EH (cell line): ENCODE measurements around the gene GNAO1.

Source experiments
- DNase-seq: peaks from one replicate; pipeline ENCODE4 v3.0.0-alpha.2; 2015; ENCODE audit warnings: low read depth

The GNAO1 gene

DNA sequence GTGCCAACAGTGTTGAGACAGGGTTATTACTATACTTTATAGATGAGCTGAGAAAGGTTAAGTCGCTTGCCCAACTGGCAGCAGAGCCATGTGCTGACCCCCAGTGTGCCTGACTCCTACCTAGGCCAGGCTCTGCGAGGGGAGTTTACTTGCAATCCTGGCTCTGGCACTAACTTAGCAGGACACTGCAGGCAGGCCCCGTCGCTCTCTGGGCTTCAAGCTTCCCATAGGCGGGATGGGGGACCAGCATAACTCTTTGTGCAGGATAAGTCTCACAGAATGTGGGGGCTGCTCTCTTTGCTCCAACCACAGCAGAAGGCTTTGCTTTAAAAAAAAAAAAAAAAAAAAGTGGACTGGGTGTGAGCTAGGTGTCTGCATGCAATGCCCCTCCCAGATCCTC is 102.7 kb downstream of the GNAO1 start:
- no peak for DNase-seq

- peak; percentile 88 for DNase-seq
Observed at GRCh38 chr16:56294579-56294978, 103.3 kb downstream of the GNAO1 start.

DNA sequence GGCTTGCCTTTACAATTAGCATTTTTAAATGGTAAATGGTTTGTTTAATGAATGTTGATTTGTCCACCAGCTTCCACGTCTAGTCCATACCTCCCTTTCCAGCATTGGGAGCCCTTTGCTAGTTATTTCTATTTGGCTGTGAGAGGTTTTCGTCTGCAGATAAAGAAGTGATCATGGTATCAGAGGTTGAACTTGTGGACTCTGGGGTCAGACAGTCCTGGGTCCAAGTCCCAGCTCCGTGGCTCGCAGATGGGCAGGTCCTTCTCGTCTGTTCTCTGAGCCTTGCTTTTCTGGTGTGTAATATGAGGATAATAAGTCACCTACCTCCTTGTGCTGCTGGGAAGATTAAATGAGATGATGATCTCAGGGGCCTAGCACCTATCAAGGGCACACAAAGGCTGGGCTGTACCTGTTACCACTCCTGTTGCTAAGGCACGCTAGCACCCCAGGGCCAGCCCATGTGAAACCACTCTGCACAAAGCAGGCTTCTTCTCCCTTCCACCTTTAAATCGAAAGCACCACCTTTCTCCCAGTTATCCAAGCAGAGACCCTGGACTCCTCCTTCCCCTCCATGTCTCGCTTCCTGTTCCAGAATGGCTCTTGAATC is 103.9 kb downstream of the GNAO1 start:
- DNase-seq, result no peak

GRCh38 chr16:56295739-56296527 is 104.6 kb downstream of the GNAO1 start:
- no peak for DNase-seq

- DNase-seq, result no peak
Observed at GRCh38 chr16:56297684-56298083, 106.4 kb downstream of the GNAO1 start.

GRCh38 chr16:56298116-56298515 is 106.8 kb downstream of the GNAO1 start:
- no peak for DNase-seq

GRCh38 chr16:56298948-56299596 is 107.8 kb downstream of the GNAO1 start:
- no peak for DNase-seq

GRCh38 chr16:56300242-56300623 is 108.9 kb downstream of the GNAO1 start:
- DNase-seq, result peak; percentile 55

DNA sequence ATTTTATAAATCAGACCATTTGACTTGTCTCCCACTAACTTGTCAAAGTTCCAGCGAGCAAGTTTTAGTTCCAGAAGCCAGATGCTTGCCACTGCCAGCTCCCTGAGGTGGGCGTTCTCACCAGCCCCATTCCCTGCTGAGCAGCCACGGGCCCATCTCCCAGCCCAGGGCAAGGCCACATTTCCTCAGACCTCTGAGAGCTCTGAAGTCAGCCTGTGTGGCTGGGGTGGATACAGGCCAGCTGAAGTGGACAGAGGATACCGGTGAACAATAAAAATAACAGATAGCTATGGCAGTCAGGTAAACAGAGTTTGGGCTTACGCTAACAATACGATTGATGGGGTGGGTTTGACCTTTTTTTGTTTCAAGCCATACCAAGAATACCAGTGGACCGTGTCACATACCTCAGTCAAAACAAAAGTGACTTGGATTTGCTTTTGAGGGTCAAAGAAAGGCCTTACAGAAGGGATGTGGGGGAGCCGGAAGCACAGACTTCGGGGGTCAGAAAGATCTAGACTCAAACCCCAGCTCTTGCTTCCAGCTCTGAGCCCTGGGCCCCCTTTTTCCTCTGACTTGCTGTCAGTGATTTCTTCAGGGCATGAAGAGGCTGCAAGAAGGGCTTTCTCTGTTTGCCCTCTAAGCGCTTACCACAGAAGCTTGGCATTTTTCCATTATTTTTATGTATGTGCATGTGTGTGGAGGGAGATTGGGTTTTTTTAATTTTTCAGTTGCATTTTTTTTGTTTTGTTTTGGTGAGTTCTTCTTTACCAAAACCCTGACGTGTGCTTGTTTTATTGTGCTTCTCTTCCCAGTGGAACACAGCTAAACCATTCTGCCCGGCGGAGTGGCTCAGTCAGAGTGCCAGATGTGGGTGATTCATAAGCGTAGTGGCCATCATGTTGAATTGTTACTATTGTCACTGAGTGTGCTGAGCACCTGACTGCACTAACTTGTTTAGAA is 109.9 kb downstream of the GNAO1 start:
- peak; percentile 78 for DNase-seq

- DNase-seq, result no peak
Observed at GRCh38 chr16:56302506-56302905, 111.2 kb downstream of the GNAO1 start.

DNA sequence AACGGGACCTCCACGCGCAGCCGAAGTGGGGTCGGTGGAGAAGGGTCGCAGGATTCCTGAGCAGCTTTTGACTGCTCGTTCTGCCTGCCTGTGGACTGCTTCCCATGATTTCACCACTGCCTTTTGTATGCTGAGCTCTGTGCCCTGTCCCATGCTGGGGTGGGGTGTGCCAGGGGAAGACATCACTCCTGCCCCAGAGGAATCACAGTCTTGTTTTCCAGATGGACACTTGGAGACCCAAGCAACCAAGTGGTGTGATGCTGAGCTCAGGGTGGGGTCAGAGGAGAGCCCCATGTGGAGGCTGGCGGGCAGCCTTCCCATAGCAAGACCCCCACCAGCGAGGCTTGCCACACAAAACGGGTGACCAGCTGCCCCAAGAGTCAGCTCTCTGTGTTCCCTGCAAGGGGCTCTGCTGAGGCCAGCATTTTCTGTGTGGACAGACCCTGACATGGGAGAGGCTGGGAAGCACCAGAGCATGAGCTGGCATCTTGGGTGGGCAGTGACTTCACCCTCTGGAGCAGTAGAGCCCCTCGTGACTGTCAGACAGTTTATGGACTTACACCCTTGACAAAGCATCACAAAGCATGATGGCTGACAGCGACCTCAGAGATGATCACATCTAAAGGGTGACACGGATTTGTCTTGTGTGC is 111.9 kb downstream of the GNAO1 start:
- DNase-seq, result no peak

- no peak for DNase-seq
Observed at GRCh38 chr16:56303880-56304279, 112.6 kb downstream of the GNAO1 start.

GRCh38 chr16:56305956-56306565 is 114.8 kb downstream of the GNAO1 start:
- DNase-seq, result no peak

DNA sequence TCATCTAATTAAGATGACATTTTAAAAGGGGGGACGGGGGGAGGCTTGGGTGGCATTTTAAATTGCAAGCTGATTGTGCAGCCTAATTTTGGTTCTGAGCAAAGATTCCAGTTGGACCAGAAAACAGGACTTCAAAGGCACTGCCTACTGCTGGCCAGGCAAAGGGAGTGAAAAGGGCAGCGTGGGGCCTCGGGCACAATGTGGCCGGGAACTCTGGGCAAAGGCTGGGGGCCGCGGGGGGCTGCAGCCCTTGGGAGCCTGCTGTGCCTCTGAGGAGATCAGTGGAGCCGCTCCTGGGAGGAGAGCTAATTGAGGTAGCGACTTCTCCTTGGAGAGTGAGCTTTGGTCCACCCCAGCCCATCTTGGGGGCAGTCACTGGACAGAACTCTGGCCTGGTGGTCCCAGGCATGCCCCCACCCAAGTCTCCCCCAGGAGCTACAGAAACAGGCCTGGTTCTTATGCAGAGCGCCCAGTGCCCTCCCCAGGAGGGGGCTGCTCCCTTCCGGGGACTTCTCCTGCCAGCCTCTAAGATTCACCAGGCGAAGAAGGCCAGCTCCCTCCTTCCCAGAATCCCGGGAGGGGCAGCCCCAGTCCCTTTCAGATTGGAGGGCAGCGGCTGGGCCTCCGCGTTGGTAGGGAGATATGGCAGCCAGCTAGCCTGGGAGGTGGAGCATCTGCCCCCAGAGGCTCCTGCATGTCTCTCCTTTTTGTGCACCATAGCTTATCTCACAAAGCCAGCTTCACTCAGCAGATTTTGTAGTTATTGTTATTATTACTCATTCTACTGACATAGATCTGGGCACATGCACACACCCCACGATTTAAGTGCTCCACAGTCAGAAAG is 115.6 kb downstream of the GNAO1 start:
- DNase-seq, result no peak

- DNase-seq, result no peak
Observed at GRCh38 chr16:56307534-56307873, 116.2 kb downstream of the GNAO1 start.

- DNase-seq, result no peak
Observed at GRCh38 chr16:56309008-56309407, 117.7 kb downstream of the GNAO1 start.

DNA sequence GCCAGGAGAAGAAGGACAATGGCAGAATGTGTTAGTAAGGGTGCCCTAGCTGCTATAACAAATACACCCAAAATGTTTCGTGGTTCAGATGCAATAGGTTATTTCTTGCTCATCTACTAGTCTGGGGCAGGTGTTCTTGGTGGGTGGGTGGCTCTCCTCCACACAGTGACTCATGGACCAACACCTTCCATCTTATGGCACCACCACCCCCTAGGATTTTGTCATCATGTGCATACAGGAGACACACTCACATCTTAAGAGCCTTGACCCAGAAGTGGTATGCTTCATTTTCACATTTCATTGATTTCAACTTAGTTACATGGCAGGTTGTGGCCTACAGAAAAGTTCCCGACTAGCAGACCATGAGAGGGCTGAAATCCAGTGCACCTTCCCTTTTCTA is 119.4 kb downstream of the GNAO1 start:
- no peak for DNase-seq

GRCh38 chr16:56311208-56312027 is 120.1 kb downstream of the GNAO1 start:
- no peak for DNase-seq

DNA sequence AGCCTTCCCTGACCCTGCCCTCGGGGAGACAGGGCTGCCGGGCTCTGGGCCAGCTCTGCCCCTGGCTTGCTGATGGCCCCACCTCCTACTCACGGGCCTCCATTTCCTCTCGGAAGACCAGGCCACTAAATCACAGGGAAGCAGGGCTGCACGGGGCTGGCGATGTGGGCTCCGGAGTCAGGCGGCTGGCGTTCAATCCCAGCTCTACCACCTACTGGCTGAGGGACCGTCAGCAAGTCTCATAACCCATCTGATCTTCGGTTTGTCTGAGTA is 120.7 kb downstream of the GNAO1 start:
- no peak for DNase-seq

DNA sequence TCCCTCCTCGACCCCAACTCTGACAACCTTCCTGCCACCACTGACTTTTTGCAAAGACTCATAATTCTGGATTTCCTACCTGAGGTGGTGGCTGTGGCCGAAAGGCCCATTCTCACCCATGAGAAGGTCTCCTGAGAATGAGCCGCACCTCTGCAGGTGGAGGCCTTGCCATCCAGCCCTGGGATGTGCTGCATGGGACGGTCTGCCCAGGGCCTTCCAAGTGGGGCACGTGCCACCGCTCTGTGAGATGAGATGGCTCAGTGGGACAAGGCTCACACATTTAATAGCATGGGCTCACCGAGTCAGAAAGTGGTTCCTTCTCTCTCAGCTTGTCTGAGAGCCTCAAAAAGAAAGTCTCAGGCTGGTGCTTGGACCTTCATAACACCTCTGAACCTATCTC is 121.3 kb downstream of the GNAO1 start:
- no peak for DNase-seq
